Smooth muscle cell (in vitro differentiated cells): ENCODE measurements around the gene QSOX1. TPM values are rescaled to one million over a fixed set of nuclear protein-coding genes. Genes with fewer than 3 reads are reported as not detected.

Experiments
- DNase-seq: peaks from one replicate; lab custom pipeline; 2025; ENCODE audit not compliant: unreplicated experiment; lab: John Stamatoyannopoulos, UW
- H2AFZ ChIP-seq: fragments of 200-600 bp; sonication (generic); 2 replicates; pipeline ENCODE4 v1.6.0; 2016; ENCODE audit warnings: antibody characterized with exemption, low read depth, mild to moderate bottlenecking
- H3F3A ChIP-seq: fragments of 200-600 bp; sonication (generic); 2 replicates; pipeline ENCODE4 v1.6.0; 2017; ENCODE audit warnings: antibody characterized with exemption, low read depth
- H3K27ac ChIP-seq: fragments of 200-600 bp; sonication (generic); 2 replicates; pipeline ENCODE4 v1.5.1; 2016; ENCODE audit warnings: low read depth, mild to moderate bottlenecking
- H3K27me3 ChIP-seq: fragments of 200-600 bp; sonication (generic); 2 replicates; pipeline ENCODE4 v1.6.1; 2016; ENCODE audit warnings: low read depth, mild to moderate bottlenecking
- H3K36me3 ChIP-seq: fragments of 200-600 bp; sonication (generic); 2 replicates; pipeline ENCODE4 v1.5.1; 2016; ENCODE audit warnings: low read depth
- H3K4me1 ChIP-seq: fragments of 200-600 bp; sonication (generic); 2 replicates; pipeline ENCODE4 v1.5.1; 2016; ENCODE audit warnings: low read depth
- H3K4me2 ChIP-seq: fragments of 200-600 bp; sonication (generic); 2 replicates; pipeline ENCODE4 v1.6.0; 2016; ENCODE audit warnings: mild to moderate bottlenecking
- H3K4me3 ChIP-seq: fragments of 200-600 bp; sonication (generic); 2 replicates; pipeline ENCODE4 v1.5.1; 2016; ENCODE audit warnings: mild to moderate bottlenecking
- H3K79me2 ChIP-seq: fragments of 200-600 bp; sonication (generic); 2 replicates; pipeline ENCODE4 v1.6.0; 2016; ENCODE audit warnings: low read depth, mild to moderate bottlenecking
- H3K9ac ChIP-seq: fragments of 200-600 bp; sonication (generic); 2 replicates; pipeline ENCODE4 v1.6.0; 2016; ENCODE audit warnings: low read depth
- H3K9me3 ChIP-seq: fragments of 200-600 bp; sonication (generic); replicated peaks from 2 replicates; pipeline ENCODE4 v1.5.1; 2016; ENCODE audit warnings: low read depth
- H4K20me1 ChIP-seq: fragments of 200-600 bp; sonication (generic); 2 replicates; pipeline ENCODE4 v1.6.0; 2016; ENCODE audit warnings: low read depth
- WGBS: methylation state at CpG from one replicate; pipeline ENCODE4 v1.1.7; 2016; ENCODE audit warnings: low lambda C conversion rate; 5-methylcytosine and 5-hydroxymethylcytosine counted together
- polyA plus RNA-seq: library from polyadenylated mRNA; unstranded; fragments of >200 nt; fragmentation: Nextera tagmentation; extraction: Ambion mirVana; gene quantifications from 2 replicates; pipeline ENCODE4 v1.2.1, GENCODE V29; 2016
- total RNA-seq: library from RNA; depleted of rRNA; stranded (reverse); fragments of >200 nt; gene quantifications from 2 replicates; pipeline ENCODE4 v1.2.3, GENCODE V29; 2014
- TF ChIP-seq, protein P1 (sequence below): fragments of 200-600 bp; sonication (generic); IDR thresholded peaks from 2 replicates; pipeline ENCODE4 v1.5.1; 2017; ENCODE audit warnings: borderline replicate concordance, mild to moderate bottlenecking, antibody characterized with exemption; ENCODE audit not compliant: insufficient read depth, poor library complexity, severe bottlenecking

The QSOX1 gene
- total and polyA plus RNA-seq, 2 experiments from 2014 or later = 71.5 to 75.8 TPM

DNA sequence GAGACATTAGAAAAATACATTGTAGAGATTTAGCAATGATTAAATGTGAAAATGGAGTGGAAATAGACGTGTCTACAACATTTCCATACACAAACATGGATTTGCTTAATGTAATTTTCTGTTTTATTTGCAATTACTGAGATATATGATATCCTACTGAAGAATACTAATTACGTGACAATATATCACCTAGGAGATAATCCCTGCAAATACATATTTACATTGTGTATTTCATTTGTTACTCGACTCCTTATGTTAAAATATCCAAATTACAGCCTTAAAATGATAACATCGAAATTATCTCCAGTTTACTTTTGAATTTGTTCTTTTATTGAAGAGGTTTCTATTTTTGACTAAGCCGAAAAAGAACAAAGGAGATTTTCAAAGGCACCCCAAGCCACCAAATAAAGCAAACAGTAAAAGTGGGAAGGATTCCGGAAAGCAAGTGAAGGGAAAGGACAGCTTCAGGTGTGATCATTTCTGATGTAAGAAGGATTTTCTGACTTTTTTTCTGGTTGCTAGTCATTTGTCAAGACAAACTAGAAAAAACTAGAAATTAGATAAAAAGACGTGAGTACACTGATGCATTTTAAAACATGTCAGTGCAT is 83.3 kb downstream of the QSOX1 start:
- Histone ChIP-seq H2AFZ (no peak overlapping the region), H3K27me3 (peaks cover 100% of the 10 kb centered on the region), H3K4me3 (no peak overlapping the region), H3K9ac (no peak overlapping the region), H3K79me2 (no peaks in the 10 kb centered on the region), H3K4me1 (peaks cover 39% of the 10 kb centered on the region), H3K9me3 (no peaks in the 10 kb centered on the region), H3F3A (no peaks in the 10 kb centered on the region), H3K27ac (no peak overlapping the region), H3K4me2 (no peak overlapping the region), H3K36me3 (no peaks in the 10 kb centered on the region), H4K20me1 (no peaks in the 10 kb centered on the region)
- no peak for DNase-seq
- 24% methylated on average over 7 of the region's 7 CpGs for WGBS
- TF ChIP-seq, protein P1, sequence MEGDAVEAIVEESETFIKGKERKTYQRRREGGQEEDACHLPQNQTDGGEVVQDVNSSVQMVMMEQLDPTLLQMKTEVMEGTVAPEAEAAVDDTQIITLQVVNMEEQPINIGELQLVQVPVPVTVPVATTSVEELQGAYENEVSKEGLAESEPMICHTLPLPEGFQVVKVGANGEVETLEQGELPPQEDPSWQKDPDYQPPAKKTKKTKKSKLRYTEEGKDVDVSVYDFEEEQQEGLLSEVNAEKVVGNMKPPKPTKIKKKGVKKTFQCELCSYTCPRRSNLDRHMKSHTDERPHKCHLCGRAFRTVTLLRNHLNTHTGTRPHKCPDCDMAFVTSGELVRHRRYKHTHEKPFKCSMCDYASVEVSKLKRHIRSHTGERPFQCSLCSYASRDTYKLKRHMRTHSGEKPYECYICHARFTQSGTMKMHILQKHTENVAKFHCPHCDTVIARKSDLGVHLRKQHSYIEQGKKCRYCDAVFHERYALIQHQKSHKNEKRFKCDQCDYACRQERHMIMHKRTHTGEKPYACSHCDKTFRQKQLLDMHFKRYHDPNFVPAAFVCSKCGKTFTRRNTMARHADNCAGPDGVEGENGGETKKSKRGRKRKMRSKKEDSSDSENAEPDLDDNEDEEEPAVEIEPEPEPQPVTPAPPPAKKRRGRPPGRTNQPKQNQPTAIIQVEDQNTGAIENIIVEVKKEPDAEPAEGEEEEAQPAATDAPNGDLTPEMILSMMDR = no peak

- no peak overlapping the region for H2AFZ ChIP-seq
- H3K4me1 ChIP-seq = peaks cover 34% of the 10 kb centered on the region
- TF ChIP-seq, protein P1 = no peak
- no peak overlapping the region for H3K9ac ChIP-seq
- no peaks in the 10 kb centered on the region for H3F3A ChIP-seq
- no peak overlapping the region for H3K27ac ChIP-seq
- H4K20me1 ChIP-seq = no peaks in the 10 kb centered on the region
- H3K79me2 ChIP-seq = no peaks in the 10 kb centered on the region
- WGBS = 32% methylated on average over 7 of the region's 7 CpGs
- H3K36me3 ChIP-seq = no peaks in the 10 kb centered on the region
- H3K27me3 ChIP-seq = peaks cover 99% of the 10 kb centered on the region
- no peaks in the 10 kb centered on the region for H3K9me3 ChIP-seq
- DNase-seq = no peak
- H3K4me2 ChIP-seq = no peak overlapping the region
- no peak overlapping the region for H3K4me3 ChIP-seq
Observed at GRCh38 chr1:180238675-180239074, 84.0 kb downstream of the QSOX1 start.

- Histone ChIP-seq H3K9ac (no peak overlapping the region), H3K79me2 (no peaks in the 10 kb centered on the region), H3K4me2 (no peak overlapping the region), H3K27me3 (peaks cover 91% of the 10 kb centered on the region), H3K9me3 (no peaks in the 10 kb centered on the region), H3K27ac (no peak overlapping the region), H3K36me3 (no peaks in the 10 kb centered on the region), H3F3A (no peaks in the 10 kb centered on the region), H3K4me1 (peaks cover 30% of the 10 kb centered on the region), H2AFZ (no peak overlapping the region), H4K20me1 (no peaks in the 10 kb centered on the region), H3K4me3 (no peak overlapping the region)
- 21% methylated on average over 10 of the region's 10 CpGs for WGBS
- TF ChIP-seq, protein P1 = no peak
- no peak for DNase-seq
Observed at GRCh38 chr1:180239145-180240096, 84.8 kb downstream of the QSOX1 start.
